ENCODE measurements around the gene BSN. TPM values are rescaled to one million over a fixed set of nuclear protein-coding genes. Genes with fewer than 3 reads are reported as not detected.

Gene BSN
- total RNA-seq, 1 donor from 2014 or later = 0.77 TPM

- H3K4me3 Mint-ChIP-seq (ENCODE audit: unreplicated experiment) = no peak overlapping the region
- no peak for DNase-seq (ENCODE audit: low spot score)
- H3K36me3 Mint-ChIP-seq (ENCODE audit: low read depth) = peaks cover 2% of the 10 kb centered on the region
- no peaks in the 10 kb centered on the region for H3K9me3 Mint-ChIP-seq (ENCODE audit: low read depth)
- peaks cover 16% of the 10 kb centered on the region for H3K27me3 Mint-ChIP-seq (ENCODE audit: low read depth)
- H3K27ac Mint-ChIP-seq (ENCODE audit: unreplicated experiment) = no peak overlapping the region
- H3K4me1 Mint-ChIP-seq (ENCODE audit: low read depth) = peaks cover 3% of the 10 kb centered on the region
- no peak for TF ChIP-seq CTCF (IDR thresholded peaks at IDR 0.05)
These were observed 68.8 kb downstream of the BSN start for GRCh38 chr3:49623071-49623470.

- DNase-seq (ENCODE audit: low spot score) = no peak
- Mint-ChIP-seq H3K4me3 (ENCODE audit: unreplicated experiment) (no peak overlapping the region), H3K36me3 (ENCODE audit: low read depth) (peaks cover 2% of the 10 kb centered on the region), H3K4me1 (ENCODE audit: low read depth) (peaks cover 3% of the 10 kb centered on the region), H3K27ac (ENCODE audit: unreplicated experiment) (no peak overlapping the region), H3K27me3 (ENCODE audit: low read depth) (peaks cover 17% of the 10 kb centered on the region), H3K9me3 (ENCODE audit: low read depth) (no peaks in the 10 kb centered on the region)
- no peak for TF ChIP-seq CTCF (IDR thresholded peaks at IDR 0.05)
These were observed 70.8 kb downstream of the BSN start for GRCh38 chr3:49625071-49625470.

- Mint-ChIP-seq H3K27ac (ENCODE audit: unreplicated experiment) (no peak overlapping the region), H3K9me3 (ENCODE audit: low read depth) (no peaks in the 10 kb centered on the region), H3K27me3 (ENCODE audit: low read depth) (peaks cover 13% of the 10 kb centered on the region), H3K4me1 (ENCODE audit: low read depth) (peaks cover 3% of the 10 kb centered on the region), H3K36me3 (ENCODE audit: low read depth) (peaks cover 7% of the 10 kb centered on the region), H3K4me3 (ENCODE audit: unreplicated experiment) (no peak overlapping the region)
- no peak for DNase-seq (ENCODE audit: low spot score)
- no peak for TF ChIP-seq CTCF (IDR thresholded peaks at IDR 0.05)
These were observed 71.9 kb downstream of the BSN start for GRCh38 chr3:49626101-49626581.

- no peak overlapping the region for H3K4me3 Mint-ChIP-seq (ENCODE audit: unreplicated experiment)
- DNase-seq (ENCODE audit: low spot score) = no peak
- peaks cover 7% of the 10 kb centered on the region for H3K36me3 Mint-ChIP-seq (ENCODE audit: low read depth)
- peaks cover 5% of the 10 kb centered on the region for H3K9me3 Mint-ChIP-seq (ENCODE audit: low read depth)
- peaks cover 3% of the 10 kb centered on the region for H3K4me1 Mint-ChIP-seq (ENCODE audit: low read depth)
- no peak for TF ChIP-seq CTCF (IDR thresholded peaks at IDR 0.05)
- no peak overlapping the region for H3K27ac Mint-ChIP-seq (ENCODE audit: unreplicated experiment)
- peaks cover 8% of the 10 kb centered on the region for H3K27me3 Mint-ChIP-seq (ENCODE audit: low read depth)
These were observed 72.5 kb downstream of the BSN start for GRCh38 chr3:49626796-49627195.

- no peak for DNase-seq (ENCODE audit: low spot score)
- TF ChIP-seq CTCF (IDR thresholded peaks at IDR 0.05) = no peak
- Mint-ChIP-seq H3K27me3 (ENCODE audit: low read depth) (peaks cover 4% of the 10 kb centered on the region), H3K9me3 (ENCODE audit: low read depth) (peaks cover 7% of the 10 kb centered on the region), H3K4me3 (ENCODE audit: unreplicated experiment) (no peak overlapping the region), H3K36me3 (ENCODE audit: low read depth) (peaks cover 7% of the 10 kb centered on the region), H3K27ac (ENCODE audit: unreplicated experiment) (no peak overlapping the region), H3K4me1 (ENCODE audit: low read depth) (peaks cover 3% of the 10 kb centered on the region)
These were observed 73.4 kb downstream of the BSN start for GRCh38 chr3:49627634-49628033.

All from chondrocyte (in vitro differentiated cells).